OCI-LY7 (cell line): ENCODE measurements around the gene ADARB2.

Experiments used
- CTCF ChIP-seq: fragments of 200-600 bp; sonication (generic); conservative IDR thresholded peaks from 2 replicates; pipeline ENCODE4 v1.5.1; 2014; ENCODE audit warnings: mild to moderate bottlenecking, antibody characterized with exemption, low read length, moderate library complexity, mixed read lengths
- EZH2phosphoT487 ChIP-seq: fragments of 200-600 bp; sonication (generic); IDR thresholded peaks from 2 replicates; pipeline ENCODE4 v1.6.1; 2018; ENCODE audit warnings: low read depth, borderline replicate concordance, mild to moderate bottlenecking, mixed run types, antibody characterized with exemption, low read length, moderate library complexity, mixed read lengths

- TF ChIP-seq CTCF (no peak), EZH2phosphoT487 (no peak)
These were observed 354.6 kb downstream of the ADARB2 start for GRCh38 chr10:1382711-1383110.
